M059J (cell line): ENCODE data around the gene NUTF2. TPM values are rescaled to one million over a fixed set of nuclear protein-coding genes. Genes with fewer than 3 reads are reported as not detected.
"Not testable (repeated sequence)": the region's sequence is repeated elsewhere in the genome, so short reads cannot be mapped to it uniquely, and the experiment has no call there.

Source experiments
- DNase-seq: peaks from one replicate; pipeline ENCODE4 v3.0.0-alpha.2; 2012; ENCODE audit warnings: low read depth
- total RNA-seq: library from RNA; depleted of rRNA; stranded (reverse); fragments of >200 nt; shearing (Covaris generic); gene quantifications from 2 replicates; pipeline ENCODE4 v1.2.3, GENCODE V29; 2014

The NUTF2 gene
- total RNA-seq, 1 experiment from 2014 or later, result 347 TPM

DNA sequence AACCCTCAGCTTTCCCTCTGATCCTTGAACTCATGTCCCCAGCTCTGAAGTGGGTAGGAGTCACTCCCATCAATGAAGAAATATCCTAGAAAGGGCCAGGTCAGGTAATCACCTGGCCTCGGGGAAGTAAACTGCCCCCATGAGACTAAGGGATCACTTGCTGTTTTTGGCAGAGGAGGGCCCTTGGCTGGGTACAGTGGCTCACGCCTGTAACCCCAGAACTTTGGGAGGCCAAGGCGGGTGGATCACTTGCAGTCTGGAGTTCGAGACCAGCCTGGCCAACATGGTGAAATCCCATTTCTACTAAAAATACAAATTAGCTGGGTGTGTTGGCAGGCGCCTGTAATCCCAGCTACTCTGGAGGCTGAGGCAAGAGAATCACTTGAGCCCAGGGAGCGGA, 17.3 kb downstream of the NUTF2 start:
- not testable (repeated sequence) for DNase-seq

- DNase-seq, result no peak
These were observed 17.9 kb downstream of the NUTF2 start for GRCh38 chr16:67864594-67864993.

- DNase-seq, result peak; percentile 67
These were observed 18.6 kb downstream of the NUTF2 start for GRCh38 chr16:67865318-67865717.

GRCh38 chr16:67868290-67868689, 21.6 kb downstream of the NUTF2 start:
- no peak for DNase-seq

GRCh38 chr16:67869653-67870052, 22.9 kb downstream of the NUTF2 start:
- no peak for DNase-seq

- no peak for DNase-seq
These were observed 24.5 kb downstream of the NUTF2 start for GRCh38 chr16:67871256-67871655.

GRCh38 chr16:67872131-67872630, 25.4 kb downstream of the NUTF2 start:
- DNase-seq, result no peak

DNA sequence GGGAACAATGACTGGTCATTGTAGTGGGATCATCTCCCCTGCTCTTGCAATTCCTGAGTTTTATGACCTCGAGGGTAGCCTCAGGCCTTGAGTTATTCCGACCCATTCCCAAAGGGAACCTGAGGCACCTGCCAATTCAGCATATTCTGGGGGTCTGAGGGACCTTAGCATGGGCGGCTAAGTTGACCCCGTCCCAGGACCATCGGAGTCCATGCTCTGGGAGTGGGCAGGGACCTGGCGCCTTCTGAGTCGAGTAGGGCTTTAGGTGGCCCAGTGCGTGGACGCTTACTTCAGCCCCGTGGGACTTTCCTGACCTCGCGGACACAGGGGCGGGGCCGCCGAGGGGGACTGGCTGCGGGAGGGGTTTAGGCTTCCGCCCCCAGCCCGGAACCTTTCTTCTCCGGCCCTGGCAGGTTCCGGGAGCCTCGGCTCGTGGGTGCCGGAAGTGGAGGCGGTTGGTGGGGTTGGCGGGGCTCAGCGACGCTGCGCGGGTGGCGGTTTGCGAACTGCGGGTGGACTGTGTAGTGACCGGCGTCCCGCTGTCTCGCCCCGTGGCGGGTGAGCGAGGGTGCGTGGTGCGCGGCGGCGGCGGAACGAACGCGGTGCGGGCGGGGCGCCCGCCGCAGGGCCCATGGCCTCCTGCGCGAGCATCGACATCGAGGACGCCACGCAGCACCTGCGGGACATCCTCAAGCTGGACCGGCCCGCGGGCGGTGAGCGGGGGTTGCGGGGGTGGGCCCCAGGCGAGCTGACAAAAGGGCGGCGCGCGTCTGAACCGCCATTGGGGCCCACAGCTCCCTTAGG, 26.1 kb downstream of the NUTF2 start, which contains the start of gene EDC4:
EDC4 (plus strand) TSS at position 422 of the 804 bp plus-strand sequence; CDS start at position 632, 210 bp downstream.
- peak; percentile 79 for DNase-seq

DNA sequence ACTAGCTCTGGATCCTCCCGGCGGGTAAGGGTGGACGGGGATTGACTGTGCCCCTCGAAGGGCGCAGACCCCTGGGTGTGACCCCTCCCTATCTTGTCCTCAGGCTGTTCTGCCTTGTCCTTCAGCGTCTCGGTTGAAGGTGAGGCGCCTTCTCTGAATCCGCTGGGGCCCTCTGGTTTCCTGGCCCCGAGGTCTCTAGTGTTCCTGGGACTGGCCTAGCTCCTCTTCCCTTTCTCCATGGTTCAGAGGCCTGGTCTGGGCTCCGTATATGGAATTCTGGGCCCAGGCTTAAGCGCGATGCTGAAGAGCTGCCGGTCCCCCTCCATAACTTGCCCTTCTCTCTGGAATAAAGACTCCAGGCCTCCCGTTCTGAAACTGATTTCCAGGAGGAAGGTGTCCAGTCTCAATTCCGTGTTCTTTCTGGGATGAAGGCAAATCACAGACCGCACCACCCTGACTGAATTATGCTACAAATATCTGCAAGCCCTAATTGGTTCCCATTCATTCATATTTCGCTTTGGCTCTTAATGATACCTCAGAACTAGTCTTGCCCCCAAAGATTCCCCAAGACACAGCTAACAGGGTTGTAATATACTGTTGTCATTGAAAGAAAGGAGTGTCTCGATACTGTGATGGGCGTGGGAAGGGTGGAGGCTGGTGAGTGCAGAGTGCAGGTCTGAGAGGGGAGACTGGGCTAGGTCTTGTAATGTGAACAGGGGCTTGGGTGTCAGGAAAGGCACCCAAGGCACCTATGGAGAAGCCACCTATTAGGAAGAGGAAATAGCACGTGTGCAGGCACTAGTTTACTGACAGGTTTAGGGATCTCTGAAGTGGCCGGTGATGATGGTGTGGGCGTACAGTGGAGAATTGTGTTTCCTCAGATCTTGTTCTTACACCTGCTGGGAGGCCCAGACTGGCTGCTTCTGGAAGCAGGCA, 27.0 kb downstream of the NUTF2 start:
- DNase-seq, result no peak

DNA sequence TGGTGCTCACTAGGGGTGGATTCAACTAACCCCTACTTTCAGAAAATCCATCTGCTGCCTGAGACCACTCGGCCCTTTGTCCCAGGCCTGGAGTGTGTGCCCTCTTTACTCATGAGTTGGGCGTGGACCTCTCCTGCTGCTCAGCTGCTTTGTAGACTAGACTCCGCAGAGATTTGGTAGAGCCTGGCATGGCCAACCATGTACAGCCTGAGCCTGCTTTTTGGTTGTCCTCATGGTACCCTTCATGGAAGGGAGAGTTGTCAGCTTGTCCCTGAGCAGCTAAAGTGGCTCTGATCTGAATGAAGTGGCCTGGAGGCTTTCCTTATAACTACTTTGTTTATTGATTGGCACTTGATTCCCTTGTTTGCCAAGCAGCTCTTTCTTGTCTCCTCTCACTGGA, 27.6 kb downstream of the NUTF2 start:
- DNase-seq, result no peak

DNA sequence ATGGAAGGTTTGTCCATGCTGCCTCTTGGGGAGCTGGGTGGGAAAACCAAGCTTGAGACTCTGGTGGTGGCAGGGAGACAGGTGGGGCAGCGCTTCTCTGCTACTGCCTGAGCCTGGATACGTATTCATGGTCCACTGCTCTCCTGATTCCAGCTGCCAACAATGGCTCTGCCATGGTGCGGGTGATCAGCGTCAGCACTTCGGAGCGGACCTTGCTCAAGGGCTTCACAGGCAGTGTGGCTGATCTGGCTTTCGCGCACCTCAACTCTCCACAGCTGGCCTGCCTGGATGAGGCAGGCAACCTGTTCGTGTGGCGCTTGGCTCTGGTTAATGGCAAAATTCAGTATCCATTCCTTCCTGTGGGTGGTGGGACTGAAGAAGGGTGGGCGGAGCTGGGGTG, 30.3 kb downstream of the NUTF2 start:
- no peak for DNase-seq

- no peak for DNase-seq
These were observed 31.5 kb downstream of the NUTF2 start for GRCh38 chr16:67878232-67878631.

- DNase-seq, result no peak
These were observed 32.1 kb downstream of the NUTF2 start for GRCh38 chr16:67878846-67879245.

DNA sequence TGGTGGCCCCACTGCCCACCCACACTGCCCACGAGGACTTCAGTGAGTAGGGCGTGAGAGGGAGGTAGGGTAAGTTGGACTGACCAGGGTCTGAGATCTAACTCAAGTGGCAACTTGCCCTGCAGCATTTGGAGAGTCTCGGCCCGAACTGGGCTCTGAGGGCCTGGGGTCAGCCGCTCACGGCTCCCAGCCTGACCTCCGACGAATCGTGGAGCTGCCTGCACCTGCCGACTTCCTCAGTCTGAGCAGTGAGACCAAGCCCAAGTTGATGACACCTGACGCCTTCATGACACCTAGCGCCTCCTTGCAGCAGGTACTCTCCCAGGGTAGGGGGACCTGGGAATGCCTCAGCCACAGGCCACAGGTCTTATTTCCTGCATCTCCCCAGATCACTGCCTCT, 32.7 kb downstream of the NUTF2 start:
- DNase-seq, result no peak

DNA sequence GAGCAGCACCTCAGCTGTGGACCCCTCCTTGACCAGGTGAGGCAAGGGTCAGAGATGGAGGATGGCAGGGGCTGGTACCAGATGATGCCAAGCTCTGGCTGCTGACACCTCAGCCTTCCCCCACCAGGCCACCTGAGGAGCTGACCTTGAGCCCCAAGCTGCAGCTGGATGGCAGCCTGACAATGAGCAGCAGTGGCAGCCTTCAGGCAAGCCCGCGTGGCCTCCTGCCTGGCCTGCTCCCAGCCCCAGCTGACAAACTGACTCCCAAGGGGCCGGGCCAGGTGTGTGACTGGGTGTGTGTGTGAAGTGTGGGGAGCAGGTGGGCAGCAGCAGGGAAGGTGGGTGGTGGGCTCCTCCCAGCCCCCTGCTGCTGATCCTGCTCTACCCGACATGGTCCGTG, 33.2 kb downstream of the NUTF2 start:
- DNase-seq, result no peak

DNA sequence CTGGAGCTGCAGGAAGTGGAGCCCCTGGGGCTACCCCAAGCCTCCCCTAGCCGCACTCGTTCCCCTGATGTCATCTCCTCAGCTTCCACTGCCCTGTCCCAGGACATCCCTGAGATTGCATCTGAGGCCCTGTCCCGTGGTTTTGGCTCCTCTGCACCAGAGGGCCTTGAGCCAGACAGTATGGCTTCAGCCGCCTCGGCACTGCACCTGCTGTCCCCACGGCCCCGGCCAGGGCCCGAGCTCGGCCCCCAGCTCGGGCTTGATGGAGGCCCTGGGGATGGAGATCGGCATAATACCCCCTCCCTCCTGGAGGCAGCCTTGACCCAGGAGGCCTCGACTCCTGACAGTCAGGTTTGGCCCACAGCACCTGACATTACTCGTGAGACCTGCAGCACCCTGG, 33.9 kb downstream of the NUTF2 start:
- DNase-seq, result no peak

DNA sequence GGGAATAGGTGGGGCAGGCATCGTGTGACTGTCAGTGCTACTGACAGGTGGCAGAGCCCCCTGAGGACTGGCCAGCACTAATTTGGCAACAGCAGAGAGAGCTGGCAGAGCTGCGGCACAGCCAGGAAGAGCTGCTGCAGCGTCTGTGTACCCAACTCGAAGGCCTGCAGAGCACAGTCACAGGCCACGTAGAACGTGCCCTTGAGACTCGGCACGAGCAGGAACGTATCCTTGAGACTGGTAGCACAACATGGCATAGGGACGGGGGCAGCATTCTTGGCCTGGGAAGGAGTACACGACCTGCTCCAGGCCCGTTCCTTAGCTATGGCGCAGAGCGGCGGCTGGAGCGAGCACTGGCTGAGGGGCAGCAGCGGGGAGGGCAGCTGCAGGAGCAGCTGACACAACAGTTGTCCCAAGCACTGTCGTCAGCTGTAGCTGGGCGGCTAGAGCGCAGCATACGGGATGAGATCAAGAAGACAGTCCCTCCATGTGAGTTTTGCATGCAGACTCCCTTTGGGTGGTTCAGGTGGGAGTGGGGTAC, 35.0 kb downstream of the NUTF2 start:
- DNase-seq, result no peak

GRCh38 chr16:67882374-67883145, 35.8 kb downstream of the NUTF2 start:
- DNase-seq, result no peak

DNA sequence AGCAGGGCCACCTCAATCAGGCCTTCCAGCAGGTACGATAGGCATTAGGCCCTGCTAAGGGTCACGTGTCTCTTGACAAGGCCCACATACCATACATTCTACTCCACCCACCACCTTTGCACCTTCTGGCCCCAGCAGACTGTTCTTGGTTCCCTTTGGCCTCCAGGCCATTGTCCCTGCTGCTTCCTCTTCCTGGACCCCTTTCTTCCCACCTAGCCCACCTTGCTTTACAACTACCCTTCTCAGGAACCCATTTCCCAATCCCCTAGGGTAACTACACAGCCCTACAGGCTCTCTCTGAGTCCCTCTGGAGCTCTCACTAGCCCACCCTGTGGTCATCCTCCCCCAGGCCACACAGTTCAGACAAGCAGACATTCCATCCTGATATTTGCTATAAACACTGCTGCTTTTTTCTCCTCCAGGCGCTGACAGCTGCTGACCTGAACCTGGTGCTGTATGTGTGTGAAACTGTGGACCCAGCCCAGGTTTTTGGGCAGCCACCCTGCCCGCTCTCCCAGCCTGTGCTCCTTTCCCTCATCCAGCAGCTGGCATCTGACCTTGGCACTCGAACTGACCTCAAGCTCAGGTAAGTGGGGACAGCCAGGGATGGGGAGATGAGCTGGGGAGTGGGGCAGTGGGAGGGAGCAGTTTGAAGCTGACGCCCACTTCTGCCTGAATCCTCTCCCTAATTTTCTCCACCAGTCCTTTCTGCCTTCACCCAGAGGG, 36.6 kb downstream of the NUTF2 start:
- no peak for DNase-seq

- peak; percentile 42 for DNase-seq
These were observed 37.1 kb downstream of the NUTF2 start for GRCh38 chr16:67883872-67884261.

- DNase-seq, result peak; percentile 58
These were observed 38.0 kb downstream of the NUTF2 start, which contains the start of gene NRN1L for GRCh38 chr16:67884684-67885083. Gene NRN1L (plus strand): TSS chr16:67884885. CDS start chr16:67884904, 19 bp downstream.
